Measurements from ENCODE around the gene UBL4A. TPM values are rescaled to one million over a fixed set of nuclear protein-coding genes. Genes with fewer than 3 reads are reported as not detected.

Gene UBL4A
- total RNA-seq, 1 donor from 2014 or later = 20.9 TPM

- Mint-ChIP-seq H3K4me3 (no peak overlapping the region), H3K27ac (no peak overlapping the region), H3K36me3 (ENCODE audit: low read depth) (peaks cover 54% of the 10 kb centered on the region), H3K9me3 (no peaks in the 10 kb centered on the region), H3K4me1 (no peaks in the 10 kb centered on the region), H3K27me3 (no peaks in the 10 kb centered on the region)
- CTCF ChIA-PET = no interaction called here
- TF ChIP-seq CTCF (IDR thresholded peaks at IDR 0.05) = no peak
- intact Hi-C loops (cut with micrococcal nuclease) = no loop called here
- ATAC-seq (ENCODE audit: low read depth) (no peak), DNase-seq (no peak)
- POLR2A ChIA-PET = no interaction called here
These were observed 20.4 kb downstream of the UBL4A start for GRCh38 chrX:154466036-154466435.

- H3K36me3 Mint-ChIP-seq (ENCODE audit: low read depth) = peaks cover 56% of the 10 kb centered on the region
- intact Hi-C loops (cut with micrococcal nuclease) = no loop called here
- TF ChIP-seq CTCF (IDR thresholded peaks at IDR 0.05) = no peak
- no peaks in the 10 kb centered on the region for H3K9me3 Mint-ChIP-seq
- POLR2A ChIA-PET = no interaction called here
- H3K4me3 Mint-ChIP-seq = no peak overlapping the region
- no peak overlapping the region for H3K27ac Mint-ChIP-seq
- ATAC-seq (ENCODE audit: low read depth) (no peak), DNase-seq (no peak)
- CTCF ChIA-PET = no interaction called here
- no peaks in the 10 kb centered on the region for H3K4me1 Mint-ChIP-seq
- no peaks in the 10 kb centered on the region for H3K27me3 Mint-ChIP-seq
These were observed 20.8 kb downstream of the UBL4A start for GRCh38 chrX:154465601-154466000.

- DNase-seq (no peak), ATAC-seq (ENCODE audit: low read depth) (no peak)
- H3K27ac Mint-ChIP-seq = no peak overlapping the region
- H3K4me3 Mint-ChIP-seq = no peak overlapping the region
- peaks cover 3% of the 10 kb centered on the region for H3K4me1 Mint-ChIP-seq
- H3K27me3 Mint-ChIP-seq = no peaks in the 10 kb centered on the region
- intact Hi-C loops (cut with micrococcal nuclease) = no loop called here
- TF ChIP-seq CTCF (IDR thresholded peaks at IDR 0.05) = no peak
- ChIA-PET CTCF (no interaction called here), POLR2A (no interaction called here)
- H3K9me3 Mint-ChIP-seq = no peaks in the 10 kb centered on the region
- H3K36me3 Mint-ChIP-seq (ENCODE audit: low read depth) = peaks cover 49% of the 10 kb centered on the region
These were observed 21.5 kb downstream of the UBL4A start for GRCh38 chrX:154464806-154465365.

- peaks cover 8% of the 10 kb centered on the region for H3K4me1 Mint-ChIP-seq
- POLR2A ChIA-PET = interaction anchor here (1.5 kb wide), 1 partner anchor 15 kb away, joined by 3 read pairs; no protein-coding TSS in a partner anchor
- CTCF ChIA-PET = no interaction called here
- DNase-seq = no peak
- intact Hi-C loops (cut with micrococcal nuclease) = no loop called here
- no peak overlapping the region for H3K27ac Mint-ChIP-seq
- no peaks in the 10 kb centered on the region for H3K27me3 Mint-ChIP-seq
- H3K9me3 Mint-ChIP-seq = no peaks in the 10 kb centered on the region
- no peak overlapping the region for H3K4me3 Mint-ChIP-seq
- peaks cover 41% of the 10 kb centered on the region for H3K36me3 Mint-ChIP-seq (ENCODE audit: low read depth)
- TF ChIP-seq CTCF (IDR thresholded peaks at IDR 0.05) = no peak
- no peak for ATAC-seq (ENCODE audit: low read depth)
These were observed 22.7 kb downstream of the UBL4A start for GRCh38 chrX:154463611-154464220.

- peaks cover 10% of the 10 kb centered on the region for H3K4me1 Mint-ChIP-seq
- intact Hi-C loops (cut with micrococcal nuclease) = no loop called here
- no peaks in the 10 kb centered on the region for H3K27me3 Mint-ChIP-seq
- H3K27ac Mint-ChIP-seq = no peak overlapping the region
- no peak overlapping the region for H3K4me3 Mint-ChIP-seq
- DNase-seq (no peak), ATAC-seq (ENCODE audit: low read depth) (no peak)
- POLR2A ChIA-PET = interaction anchor here (1.5 kb wide), 1 partner anchor 16 kb away, joined by 3 read pairs; no protein-coding TSS in a partner anchor
- H3K9me3 Mint-ChIP-seq = no peaks in the 10 kb centered on the region
- H3K36me3 Mint-ChIP-seq (ENCODE audit: low read depth) = peaks cover 32% of the 10 kb centered on the region
- no peak for TF ChIP-seq CTCF (IDR thresholded peaks at IDR 0.05)
- CTCF ChIA-PET = no interaction called here
These were observed 24.0 kb downstream of the UBL4A start for GRCh38 chrX:154462396-154462795.
